Lung (tissue), 12 donors: Measurements from ENCODE around the gene PCDH9. TPM values are rescaled to one million over a fixed set of nuclear protein-coding genes. Genes with fewer than 3 reads are reported as not detected.

Source experiments
- ATAC-seq: fragments of 200-7000 bp; cut with Tn5 transposase; one replicate; pipeline ENCODE4 v1.9.1; 2020; ENCODE audit warnings: moderate number of reproducible peaks; ENCODE audit not compliant: insufficient read depth, low FRiP score
- DNase-seq, 3 donors: peaks; one replicate each; pipeline ENCODE4 v3.0.0-alpha.2; 2013 to 2017
- H3K27ac ChIP-seq, 2 donors: one replicate each; pipeline ENCODE4 v1.5.1; 2013; ENCODE audit warnings: mild to moderate bottlenecking in 2 of 2, moderate library complexity in 2 of 2, control low read depth in 1 of 2, inconsistent platforms in 1 of 2, low read depth in 1 of 2, low read length in 1 of 2
- H3K27me3 ChIP-seq, 3 donors: one replicate each; pipeline ENCODE4 v1.5.1; 2013; ENCODE audit warnings: low read length in 2 of 3; ENCODE audit not compliant: control insufficient read depth in 3 of 3, insufficient read depth in 3 of 3
- H3K36me3 ChIP-seq, 4 donors: one replicate each; pipeline ENCODE4 v1.5.1; 2013; ENCODE audit warnings: low read length in 4 of 4, mild to moderate bottlenecking in 1 of 4, moderate library complexity in 1 of 4; ENCODE audit not compliant: control insufficient read depth in 4 of 4, insufficient read depth in 4 of 4
- H3K4me1 ChIP-seq, 5 donors: one replicate each; pipeline ENCODE4 v1.5.1; 2013; ENCODE audit warnings: low read length in 5 of 5, mild to moderate bottlenecking in 2 of 5, moderate library complexity in 1 of 5; ENCODE audit not compliant: control insufficient read depth in 5 of 5, insufficient read depth in 5 of 5
- H3K4me3 ChIP-seq: one replicate; pipeline ENCODE4 v1.5.1; 2013; ENCODE audit warnings: mild to moderate bottlenecking, control low read depth, moderate library complexity
- H3K9ac ChIP-seq, 2 donors: one replicate each; pipeline ENCODE4 v1.5.1; 2013; ENCODE audit warnings: low read length in 2 of 2, control low read depth in 1 of 2; ENCODE audit not compliant: insufficient read depth in 1 of 2
- H3K9me3 ChIP-seq, 4 donors: one replicate each; pipeline ENCODE4 v1.5.1; 2013; ENCODE audit warnings: low read length in 3 of 4, mild to moderate bottlenecking in 1 of 4, moderate library complexity in 1 of 4; ENCODE audit not compliant: control insufficient read depth in 4 of 4, insufficient read depth in 3 of 4
- CTCF ChIP-seq: IDR thresholded peaks from 2 replicates; pipeline ENCODE4 v1.5.1; 2012; ENCODE audit warnings: mild to moderate bottlenecking; ENCODE audit errors: control extremely low read depth, extremely low read depth
- WGBS, 2 donors: extraction: QIAGEN DNeasy Blood & Tissue Kit; methylation state at CpG; one replicate each; pipeline ENCODE4 v1.1.7; 2013; 5-methylcytosine and 5-hydroxymethylcytosine counted together
- polyA plus RNA-seq, 2 donors: library from polyadenylated mRNA; stranded (reverse); fragments of 200-250 nt; gene quantifications; one replicate each; pipeline ENCODE4 v1.2.1, GENCODE V29; 2013
- total RNA-seq, 2 donors: library from RNA; depleted of rRNA in 1 of 2; stranded (reverse); fragments of >200 nt in 1 of 2; gene quantifications; one replicate each; pipeline ENCODE4 v1.2.1, GENCODE V29; 2014 to 2021
- donor health status: control.
- donor health status: control.
- donor health status: Bipolar disorder and iron deficiency.
- donor health status: healthy.
- donor health status: DM: yes; HTN: yes; CAD: no.

PCDH9 gene
- total and polyA plus RNA-seq, 4 donors = 0.68 to 22.2 (median 4.1) TPM

GRCh38 chr13:67094952-67095351 is 135.2 kb downstream of the PCDH9 start:
- no peak overlapping the region for H3K4me3 ChIP-seq
- H3K27me3 ChIP-seq = no peaks in the 10 kb centered on the region
- H3K9ac ChIP-seq = no peak overlapping the region
- H3K4me1 ChIP-seq = no peaks in the 10 kb centered on the region
- H3K27ac ChIP-seq = no peak overlapping the region
- ATAC-seq (no peak), DNase-seq (no peak)
- no peak for TF ChIP-seq CTCF
- 84 to 85% methylated on average over 3 of the region's 3 CpGs for WGBS, 2 donors
- no peaks in the 10 kb centered on the region for H3K36me3 ChIP-seq
- no peaks in the 10 kb centered on the region for H3K9me3 ChIP-seq

- Histone ChIP-seq H3K9ac (no peak overlapping the region), H3K27ac (no peak overlapping the region), H3K36me3 (no peaks in the 10 kb centered on the region), H3K27me3 (no peaks in the 10 kb centered on the region), H3K4me3 (no peak overlapping the region), H3K4me1 (no peaks in the 10 kb centered on the region), H3K9me3 (no peaks in the 10 kb centered on the region)
- DNase-seq (no peak), ATAC-seq (no peak)
- 91 to 94% methylated on average over 1 of the region's 1 CpG for WGBS, 2 donors
- TF ChIP-seq CTCF = no peak
Measured at GRCh38 chr13:67094078-67094477, 136.1 kb downstream of the PCDH9 start.

- Histone ChIP-seq H3K9ac (no peak overlapping the region), H3K4me3 (no peak overlapping the region), H3K27me3 (no peaks in the 10 kb centered on the region), H3K36me3 (no peaks in the 10 kb centered on the region), H3K27ac (no peak overlapping the region), H3K4me1 (peaks cover 0 to 3% (median 0%) of the 10 kb centered on the region in 5 donors), H3K9me3 (no peaks in the 10 kb centered on the region)
- no peak for DNase-seq
- ATAC-seq = no peak
- no peak for TF ChIP-seq CTCF
- WGBS, 2 donors = 54 to 66% methylated on average over 1 of the region's 1 CpG
Measured at GRCh38 chr13:67091603-67092002, 138.5 kb downstream of the PCDH9 start.

GRCh38 chr13:67090856-67091255 is 139.3 kb downstream of the PCDH9 start:
- ATAC-seq = no peak
- H3K36me3 ChIP-seq = no peaks in the 10 kb centered on the region
- H3K27me3 ChIP-seq = no peaks in the 10 kb centered on the region
- H3K4me1 ChIP-seq = peaks cover 0 to 3% (median 0%) of the 10 kb centered on the region in 5 donors
- DNase-seq = peak in 1 of 3 donors; percentile 24
- H3K9ac ChIP-seq = no peak overlapping the region
- WGBS, 2 donors = 58 to 68% methylated on average over 2 of the region's 2 CpGs
- H3K4me3 ChIP-seq = no peak overlapping the region
- TF ChIP-seq CTCF = no peak
- H3K9me3 ChIP-seq = no peaks in the 10 kb centered on the region
- H3K27ac ChIP-seq = no peak overlapping the region
